ENCODE measurements around the gene CYP27B1.

DNA sequence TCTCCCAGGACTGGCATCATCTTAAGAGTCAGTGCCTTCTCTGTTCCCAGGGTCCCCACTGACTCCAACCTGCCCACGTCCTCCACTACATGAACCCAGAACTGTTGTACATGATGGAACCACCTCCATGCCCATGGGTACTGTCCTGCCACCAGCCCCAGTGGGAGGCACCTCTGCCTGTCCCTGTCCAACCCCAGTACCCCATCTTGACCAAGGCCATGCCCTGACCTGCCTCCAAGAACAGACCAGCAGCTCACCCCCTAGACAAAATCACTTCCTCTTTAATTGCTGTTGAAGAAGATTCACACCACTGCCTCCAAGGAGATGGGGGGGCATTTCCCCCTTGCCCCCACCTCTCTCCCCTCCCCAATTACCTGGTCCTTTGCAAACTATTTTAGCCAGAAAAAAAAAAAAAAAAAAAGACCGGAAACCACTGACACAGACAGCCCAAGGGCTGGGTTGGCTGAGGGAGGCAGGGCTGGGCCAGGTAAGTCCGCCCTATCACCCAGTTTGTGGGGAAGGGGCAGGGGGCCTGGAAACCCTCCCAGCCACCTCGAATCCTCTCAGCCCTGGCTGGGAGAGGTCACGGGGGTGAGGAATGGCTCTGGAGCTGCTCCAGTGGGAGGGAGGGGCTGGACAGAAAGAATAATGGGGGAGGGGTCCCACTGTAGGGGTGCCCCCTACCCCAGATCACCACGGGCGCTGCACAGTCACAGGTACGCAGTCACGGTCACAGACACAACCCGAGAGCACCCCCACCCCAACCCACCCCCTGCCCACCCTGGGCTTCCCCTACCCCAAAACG, 41.7 kb downstream of the CYP27B1 start:
- TF ChIP-seq, protein P1, sequence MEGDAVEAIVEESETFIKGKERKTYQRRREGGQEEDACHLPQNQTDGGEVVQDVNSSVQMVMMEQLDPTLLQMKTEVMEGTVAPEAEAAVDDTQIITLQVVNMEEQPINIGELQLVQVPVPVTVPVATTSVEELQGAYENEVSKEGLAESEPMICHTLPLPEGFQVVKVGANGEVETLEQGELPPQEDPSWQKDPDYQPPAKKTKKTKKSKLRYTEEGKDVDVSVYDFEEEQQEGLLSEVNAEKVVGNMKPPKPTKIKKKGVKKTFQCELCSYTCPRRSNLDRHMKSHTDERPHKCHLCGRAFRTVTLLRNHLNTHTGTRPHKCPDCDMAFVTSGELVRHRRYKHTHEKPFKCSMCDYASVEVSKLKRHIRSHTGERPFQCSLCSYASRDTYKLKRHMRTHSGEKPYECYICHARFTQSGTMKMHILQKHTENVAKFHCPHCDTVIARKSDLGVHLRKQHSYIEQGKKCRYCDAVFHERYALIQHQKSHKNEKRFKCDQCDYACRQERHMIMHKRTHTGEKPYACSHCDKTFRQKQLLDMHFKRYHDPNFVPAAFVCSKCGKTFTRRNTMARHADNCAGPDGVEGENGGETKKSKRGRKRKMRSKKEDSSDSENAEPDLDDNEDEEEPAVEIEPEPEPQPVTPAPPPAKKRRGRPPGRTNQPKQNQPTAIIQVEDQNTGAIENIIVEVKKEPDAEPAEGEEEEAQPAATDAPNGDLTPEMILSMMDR (IDR thresholded peaks at IDR 0.05; ENCODE audit: low read length), result no peak
- no peak for TF ChIP-seq EZH2 (optimal IDR thresholded peaks at IDR 0.05; ENCODE audit: low read depth, low read length)
